ENCODE data around the gene SPATA20. TPM values are rescaled to one million over a fixed set of nuclear protein-coding genes. Genes with fewer than 3 reads are reported as not detected.

The SPATA20 gene
- total RNA-seq, 1 donor = 142 TPM

GRCh38 chr17:50573866-50574611 is 27.1 kb downstream of the SPATA20 start:
- Histone ChIP-seq H4K20me1 (ENCODE audit: insufficient read depth, low read length) (no peaks in the 10 kb centered on the region), H3K36me3 (ENCODE audit: insufficient read depth, low read length) (no peaks in the 10 kb centered on the region), H2AFZ (ENCODE audit: low read length) (no peak overlapping the region), H3K4me3 (ENCODE audit: insufficient read depth, low read length) (no peak overlapping the region), H3K9me3 (ENCODE audit: low read depth, low read length) (no peaks in the 10 kb centered on the region), H3K27me3 (ENCODE audit: insufficient read depth, low read length) (no peaks in the 10 kb centered on the region), H3K4me2 (ENCODE audit: insufficient read depth, low read length) (no peak overlapping the region), H3K27ac (ENCODE audit: low read depth, low read length) (no peak overlapping the region), H3K79me2 (ENCODE audit: insufficient read depth, low read length) (no peaks in the 10 kb centered on the region), H3K4me1 (ENCODE audit: insufficient read depth, low read length) (no peaks in the 10 kb centered on the region)
- no peak for DNase-seq (ENCODE audit: insufficient read length, low spot score, missing footprints)
- TF ChIP-seq, protein P1, sequence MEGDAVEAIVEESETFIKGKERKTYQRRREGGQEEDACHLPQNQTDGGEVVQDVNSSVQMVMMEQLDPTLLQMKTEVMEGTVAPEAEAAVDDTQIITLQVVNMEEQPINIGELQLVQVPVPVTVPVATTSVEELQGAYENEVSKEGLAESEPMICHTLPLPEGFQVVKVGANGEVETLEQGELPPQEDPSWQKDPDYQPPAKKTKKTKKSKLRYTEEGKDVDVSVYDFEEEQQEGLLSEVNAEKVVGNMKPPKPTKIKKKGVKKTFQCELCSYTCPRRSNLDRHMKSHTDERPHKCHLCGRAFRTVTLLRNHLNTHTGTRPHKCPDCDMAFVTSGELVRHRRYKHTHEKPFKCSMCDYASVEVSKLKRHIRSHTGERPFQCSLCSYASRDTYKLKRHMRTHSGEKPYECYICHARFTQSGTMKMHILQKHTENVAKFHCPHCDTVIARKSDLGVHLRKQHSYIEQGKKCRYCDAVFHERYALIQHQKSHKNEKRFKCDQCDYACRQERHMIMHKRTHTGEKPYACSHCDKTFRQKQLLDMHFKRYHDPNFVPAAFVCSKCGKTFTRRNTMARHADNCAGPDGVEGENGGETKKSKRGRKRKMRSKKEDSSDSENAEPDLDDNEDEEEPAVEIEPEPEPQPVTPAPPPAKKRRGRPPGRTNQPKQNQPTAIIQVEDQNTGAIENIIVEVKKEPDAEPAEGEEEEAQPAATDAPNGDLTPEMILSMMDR (IDR thresholded peaks at IDR 0.05; ENCODE audit: extremely low read depth, low read depth, low read length) = no peak

- Histone ChIP-seq H3K4me3 (ENCODE audit: insufficient read depth, low read length) (no peak overlapping the region), H3K36me3 (ENCODE audit: insufficient read depth, low read length) (no peaks in the 10 kb centered on the region), H3K4me2 (ENCODE audit: insufficient read depth, low read length) (no peak overlapping the region), H3K27ac (ENCODE audit: low read depth, low read length) (no peak overlapping the region), H4K20me1 (ENCODE audit: insufficient read depth, low read length) (no peaks in the 10 kb centered on the region), H3K4me1 (ENCODE audit: insufficient read depth, low read length) (no peaks in the 10 kb centered on the region), H3K9me3 (ENCODE audit: low read depth, low read length) (no peaks in the 10 kb centered on the region), H3K79me2 (ENCODE audit: insufficient read depth, low read length) (no peaks in the 10 kb centered on the region), H3K27me3 (ENCODE audit: insufficient read depth, low read length) (no peaks in the 10 kb centered on the region), H2AFZ (ENCODE audit: low read length) (no peak overlapping the region)
- TF ChIP-seq, protein P1 (IDR thresholded peaks at IDR 0.05; ENCODE audit: extremely low read depth, low read depth, low read length) = no peak
- DNase-seq (ENCODE audit: insufficient read length, low spot score, missing footprints) = no peak
Measured at GRCh38 chr17:50575581-50576210, 28.7 kb downstream of the SPATA20 start.

DNA sequence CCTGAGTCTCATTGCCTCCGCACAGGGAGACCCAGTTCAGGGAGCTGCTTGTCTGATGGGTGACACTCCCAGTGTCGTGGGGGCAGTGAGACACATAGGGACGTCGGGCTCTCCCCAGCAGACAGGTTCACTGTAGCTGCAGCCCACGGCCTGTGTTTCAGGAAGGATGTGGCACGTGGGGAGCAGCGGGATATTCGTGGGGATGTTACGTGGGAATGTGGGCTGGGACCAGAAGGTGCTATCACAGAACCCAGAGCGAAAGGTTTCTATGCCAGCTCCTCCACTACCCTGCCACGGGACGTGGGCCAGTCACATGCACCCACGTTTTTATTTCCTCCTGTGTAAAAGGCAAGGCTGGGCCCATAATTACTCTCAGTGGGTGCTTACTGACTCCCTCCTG is 29.9 kb downstream of the SPATA20 start:
- Histone ChIP-seq H2AFZ (ENCODE audit: low read length) (no peak overlapping the region), H3K36me3 (ENCODE audit: insufficient read depth, low read length) (no peaks in the 10 kb centered on the region), H3K4me2 (ENCODE audit: insufficient read depth, low read length) (no peak overlapping the region), H3K4me3 (ENCODE audit: insufficient read depth, low read length) (no peak overlapping the region), H3K4me1 (ENCODE audit: insufficient read depth, low read length) (no peaks in the 10 kb centered on the region), H3K27ac (ENCODE audit: low read depth, low read length) (no peak overlapping the region), H3K27me3 (ENCODE audit: insufficient read depth, low read length) (peaks cover 1% of the 10 kb centered on the region), H4K20me1 (ENCODE audit: insufficient read depth, low read length) (no peaks in the 10 kb centered on the region), H3K79me2 (ENCODE audit: insufficient read depth, low read length) (no peaks in the 10 kb centered on the region), H3K9me3 (ENCODE audit: low read depth, low read length) (no peaks in the 10 kb centered on the region)
- no peak for DNase-seq (ENCODE audit: insufficient read length, low spot score, missing footprints)
- TF ChIP-seq, protein P1 (IDR thresholded peaks at IDR 0.05; ENCODE audit: extremely low read depth, low read depth, low read length) = no peak

DNA sequence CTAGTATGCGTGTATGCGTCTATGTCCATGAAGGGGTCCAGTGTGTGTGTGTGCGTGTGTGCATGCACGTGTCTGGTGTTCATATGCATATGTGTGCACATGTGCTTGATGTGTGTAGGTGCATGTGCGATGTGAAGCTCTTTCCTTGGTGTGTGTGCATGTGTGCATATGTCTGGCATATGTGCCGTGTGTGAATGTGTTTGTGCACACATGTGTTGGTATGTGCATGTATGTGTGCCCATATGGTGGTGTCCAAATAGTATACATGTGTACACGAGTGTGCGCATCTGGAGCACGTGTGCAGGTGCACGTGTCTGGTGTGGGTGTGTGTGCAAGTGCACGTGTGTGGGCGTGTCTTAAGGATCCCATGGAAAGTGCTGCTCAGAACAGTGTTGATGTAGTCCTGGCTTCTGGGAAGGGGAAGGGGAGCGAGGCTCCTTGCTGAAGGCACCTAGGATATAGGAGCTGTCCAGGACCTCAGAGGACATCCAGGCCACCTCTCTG is 30.5 kb downstream of the SPATA20 start:
- Histone ChIP-seq H3K4me2 (ENCODE audit: insufficient read depth, low read length) (no peak overlapping the region), H3K36me3 (ENCODE audit: insufficient read depth, low read length) (no peaks in the 10 kb centered on the region), H4K20me1 (ENCODE audit: insufficient read depth, low read length) (no peaks in the 10 kb centered on the region), H3K4me1 (ENCODE audit: insufficient read depth, low read length) (no peaks in the 10 kb centered on the region), H2AFZ (ENCODE audit: low read length) (no peak overlapping the region), H3K9me3 (ENCODE audit: low read depth, low read length) (no peaks in the 10 kb centered on the region), H3K27me3 (ENCODE audit: insufficient read depth, low read length) (peaks cover 7% of the 10 kb centered on the region), H3K27ac (ENCODE audit: low read depth, low read length) (no peak overlapping the region), H3K4me3 (ENCODE audit: insufficient read depth, low read length) (no peak overlapping the region), H3K79me2 (ENCODE audit: insufficient read depth, low read length) (no peaks in the 10 kb centered on the region)
- DNase-seq (ENCODE audit: insufficient read length, low spot score, missing footprints) = no peak
- TF ChIP-seq, protein P1 (IDR thresholded peaks at IDR 0.05; ENCODE audit: extremely low read depth, low read depth, low read length) = no peak
